Globus pallidus (tissue), 1 donor: Measurements from ENCODE around the gene SLC38A5.
"Not testable (repeated sequence)": the region's sequence is repeated elsewhere in the genome, so short reads cannot be mapped to it uniquely, and the experiment has no call there.

Experiments
- DNase-seq: peaks from one replicate; pipeline ENCODE4 v3.0.0-alpha.2; 2015; ENCODE audit warnings: low spot score

SLC38A5 gene

DNA sequence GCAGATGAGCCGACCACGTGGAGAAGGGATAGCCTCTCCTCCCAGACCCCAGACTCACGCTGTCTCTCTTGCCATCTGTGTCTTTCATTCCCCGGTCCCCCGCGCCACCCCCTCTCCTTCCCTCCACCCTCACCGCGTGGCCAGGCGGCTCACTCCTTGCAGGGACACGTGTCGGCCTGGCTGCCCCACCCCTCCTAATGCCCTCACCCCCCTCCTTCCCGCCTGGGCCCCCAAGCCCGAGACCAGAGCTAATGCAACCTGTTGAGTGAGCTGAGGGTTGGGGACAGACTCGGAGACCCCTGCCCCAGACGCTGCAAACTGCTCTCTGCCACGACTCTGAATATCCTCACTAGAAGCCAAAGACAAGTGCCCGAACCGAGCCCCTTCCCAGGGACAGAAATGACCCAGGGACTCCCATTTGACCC lies 1.8 kb downstream of the SLC38A5 start:
- no peak for DNase-seq

DNA sequence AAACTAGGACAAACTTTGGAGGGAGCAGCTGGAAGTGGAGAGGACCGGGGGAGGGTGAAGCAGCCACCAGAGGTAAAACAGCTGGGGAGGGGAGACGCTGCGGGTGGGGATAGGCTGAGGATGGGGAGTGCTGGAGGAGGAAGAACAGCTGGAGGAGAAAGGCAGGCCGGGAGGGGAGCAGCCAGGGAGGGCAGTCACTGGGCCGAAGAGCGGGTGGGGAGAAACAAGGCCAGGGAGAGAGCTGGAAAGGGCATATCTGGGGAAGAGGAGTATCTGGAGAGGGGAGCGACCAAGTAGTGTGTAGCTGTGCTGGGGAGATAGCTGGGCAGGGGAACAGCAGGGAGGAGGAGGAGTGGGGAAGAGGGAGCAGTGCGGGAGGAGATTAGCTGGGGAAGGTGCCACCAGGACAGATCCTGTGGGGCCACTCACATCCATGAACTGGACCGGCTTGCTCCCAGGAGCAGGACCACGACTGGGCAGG lies 2.7 kb downstream of the SLC38A5 start:
- DNase-seq = no peak

DNA sequence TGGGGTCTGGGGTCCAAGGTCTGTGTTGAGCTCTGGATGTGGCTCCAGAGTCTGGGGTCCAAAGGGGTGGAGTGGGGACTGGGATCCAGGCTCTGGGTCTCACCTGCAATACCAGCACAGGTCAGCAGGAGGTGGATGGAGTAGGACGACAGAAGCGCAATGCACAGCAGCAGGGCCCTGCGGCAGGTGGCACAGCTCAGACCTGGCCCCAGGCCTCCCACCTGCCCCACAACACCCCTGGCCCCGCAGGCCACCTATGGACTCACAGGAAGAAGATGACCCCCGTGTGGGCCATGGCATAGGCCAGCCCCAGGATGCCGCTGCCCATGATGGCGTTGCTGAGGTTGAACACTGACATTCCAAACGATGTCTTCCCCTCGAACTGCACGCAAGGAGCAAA lies 3.4 kb downstream of the SLC38A5 start:
- no peak for DNase-seq

DNA sequence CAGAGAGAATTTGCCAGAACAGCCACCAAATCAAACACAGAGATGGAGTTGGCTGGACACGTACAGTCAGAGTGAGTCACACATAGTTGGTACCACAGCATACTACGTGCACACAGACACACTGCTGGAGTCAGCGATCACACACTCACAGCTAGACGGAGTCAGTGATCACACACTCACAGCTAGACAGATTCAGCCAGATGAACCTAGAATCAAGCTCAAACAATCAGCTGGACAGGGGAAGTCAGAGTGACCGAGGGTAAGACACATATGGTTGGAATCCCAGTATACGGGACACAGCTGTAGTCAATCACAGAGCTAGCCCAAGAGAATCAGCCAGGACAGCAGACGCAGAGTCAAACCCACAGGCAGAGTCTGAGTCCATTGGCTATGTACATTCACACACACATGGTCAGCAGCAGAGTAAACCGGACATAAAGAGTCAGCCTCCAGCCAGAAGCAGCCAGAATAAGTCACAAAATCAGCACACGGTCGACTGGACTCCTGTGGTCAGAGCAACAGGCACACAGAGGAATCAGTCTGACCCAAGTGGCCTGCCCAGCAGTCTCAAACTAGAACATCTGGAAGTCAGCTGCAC lies 4.6 kb downstream of the SLC38A5 start:
- DNase-seq = no peak

DNA sequence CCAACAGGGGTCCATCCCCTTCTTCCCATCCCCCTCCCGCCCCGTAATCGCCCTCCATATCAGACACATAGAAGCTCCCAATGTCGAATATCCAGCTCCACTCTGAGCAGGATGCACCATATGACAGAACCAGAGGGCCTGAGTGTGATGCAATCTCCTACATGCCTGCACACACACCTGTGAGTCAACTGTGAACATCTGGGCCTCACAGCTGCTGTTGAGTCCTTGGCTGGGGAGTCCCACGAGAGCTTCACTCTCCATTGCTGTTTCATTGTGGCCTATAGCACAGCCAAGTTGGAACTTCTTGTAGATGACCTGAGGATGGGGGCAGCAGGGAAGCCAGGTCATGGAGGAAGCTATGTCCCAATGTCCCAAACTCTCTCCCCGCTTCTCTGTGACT lies 8.2 kb downstream of the SLC38A5 start:
- DNase-seq = no peak

DNA sequence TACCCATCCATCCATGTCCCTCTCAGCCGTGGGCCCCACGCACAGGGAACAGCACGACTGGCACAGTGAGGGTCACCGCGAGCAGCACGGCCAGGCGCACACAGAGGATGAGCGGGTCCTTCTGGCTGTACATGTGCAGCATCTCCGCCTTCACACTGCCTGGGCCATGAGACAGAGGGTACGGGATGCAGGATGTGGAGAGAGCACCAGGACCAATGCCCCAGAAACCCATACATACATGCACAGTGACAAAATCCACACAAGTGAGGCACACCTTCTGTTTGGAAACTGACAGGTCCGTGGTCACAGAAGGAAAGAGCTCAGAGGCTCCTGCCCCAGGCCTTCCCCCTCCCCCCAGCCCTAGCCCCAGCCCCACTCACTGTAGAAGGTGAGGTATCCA lies 9.5 kb downstream of the SLC38A5 start:
- DNase-seq = no peak

DNA sequence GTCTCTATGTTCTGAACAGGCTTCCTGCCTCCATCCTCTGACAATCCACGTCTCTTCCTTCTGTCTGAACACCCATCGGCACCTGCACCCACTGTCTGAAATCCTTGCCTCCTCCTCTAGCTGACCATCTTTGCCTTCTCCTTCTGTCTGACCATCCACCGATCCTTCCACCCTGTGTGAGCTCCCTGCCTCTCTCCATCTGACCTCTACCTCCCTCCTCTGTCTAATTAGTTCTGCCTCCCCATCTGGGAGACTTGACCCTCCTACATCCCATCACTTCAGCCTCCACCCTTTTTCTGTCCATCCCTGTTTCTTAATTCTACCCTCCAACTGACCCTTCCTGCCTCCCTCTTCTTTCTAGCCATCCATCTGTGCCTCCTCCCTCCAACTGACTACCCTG lies 10.0 kb downstream of the SLC38A5 start:
- no peak for DNase-seq

DNA sequence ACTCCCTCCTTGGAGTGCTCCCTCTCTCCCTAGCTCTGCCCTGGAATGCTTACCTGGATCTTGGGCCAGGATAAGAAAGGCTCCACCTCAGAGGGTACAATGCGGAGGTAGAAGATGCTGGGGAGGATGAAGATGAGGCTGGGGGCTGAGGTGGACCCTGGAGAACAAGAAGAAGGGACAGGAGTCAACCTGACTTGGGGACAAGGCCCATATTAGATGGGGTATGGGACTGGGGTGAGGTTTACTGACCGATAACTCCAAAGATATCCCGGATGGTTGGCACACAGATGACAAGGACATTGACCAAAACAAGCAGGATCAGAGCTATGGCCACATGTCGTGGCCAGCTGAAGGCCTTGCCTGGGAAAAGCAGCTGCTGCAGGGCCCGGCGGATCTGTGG lies 10.6 kb downstream of the SLC38A5 start:
- no peak for DNase-seq

DNA sequence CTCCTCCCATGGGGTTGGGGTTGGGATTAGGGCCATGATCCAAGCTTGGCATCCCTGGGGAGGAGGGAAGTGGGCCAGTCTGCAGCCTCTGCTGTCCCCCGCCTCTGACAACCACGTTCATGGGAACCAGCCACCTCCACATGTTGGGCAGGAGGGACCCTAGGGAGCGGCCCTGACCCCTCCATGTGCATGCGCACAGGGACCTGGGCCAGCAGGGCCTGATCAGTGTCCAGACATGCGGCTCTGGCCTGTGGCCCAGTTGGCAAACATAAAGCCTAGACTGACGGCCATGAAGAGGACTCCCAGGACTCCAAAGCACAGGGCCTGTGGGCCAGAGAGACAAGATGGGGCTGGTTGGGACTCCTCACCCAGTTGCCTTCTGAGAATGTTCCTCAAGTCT lies 11.3 kb downstream of the SLC38A5 start:
- DNase-seq = no peak

DNA sequence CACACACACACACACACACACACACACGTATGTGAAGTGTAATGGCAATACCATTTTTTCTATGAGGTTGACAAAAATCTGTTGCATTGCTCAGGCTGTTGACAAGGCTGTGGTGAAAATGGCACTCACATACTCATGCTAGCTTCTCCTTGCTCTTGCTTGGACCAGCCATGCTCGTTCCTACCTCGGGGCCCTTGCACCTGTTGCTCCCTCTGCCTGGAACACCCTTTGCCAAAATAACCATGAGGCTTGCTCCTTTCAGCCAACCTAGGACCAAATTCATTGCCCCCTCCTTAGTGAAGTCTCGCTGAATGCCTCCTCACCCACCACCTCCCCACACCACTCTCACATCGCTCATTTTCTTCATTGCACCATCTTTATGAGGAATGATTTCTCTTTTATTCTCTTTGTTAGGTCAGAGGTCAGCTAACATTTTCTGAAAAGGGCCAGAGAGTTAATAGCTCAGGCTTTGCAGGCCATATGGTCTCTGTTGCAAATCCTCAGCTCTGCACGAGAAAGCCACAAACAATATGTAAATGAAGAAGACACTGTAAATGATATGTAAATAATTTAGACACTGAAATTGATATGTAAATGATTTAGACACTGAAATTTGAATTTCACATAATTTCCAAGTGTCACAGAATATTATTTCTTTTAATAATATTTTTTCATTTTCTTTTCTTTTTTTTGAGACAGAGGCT lies 13.3 kb downstream of the SLC38A5 start:
- DNase-seq = no peak

DNA sequence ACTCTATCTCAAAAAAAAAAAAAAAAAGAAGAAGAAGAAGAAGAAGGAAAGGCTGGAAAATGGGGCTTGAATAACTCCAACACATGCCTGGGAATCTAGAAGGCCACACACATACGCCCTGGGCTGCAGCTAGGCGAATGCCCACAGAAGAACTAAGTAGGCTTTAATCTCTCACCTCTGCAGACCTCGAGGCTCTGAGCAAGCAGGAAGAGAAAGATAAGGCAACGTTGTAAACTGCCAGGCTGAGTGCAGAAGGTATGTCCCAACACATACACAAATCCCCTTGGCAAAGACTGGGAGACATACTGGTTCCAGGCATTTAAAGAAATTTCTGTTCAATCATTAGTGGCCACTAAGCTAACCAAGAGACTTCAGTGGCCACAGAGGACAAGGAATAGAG lies 18.4 kb downstream of the SLC38A5 start:
- no peak for DNase-seq

DNA sequence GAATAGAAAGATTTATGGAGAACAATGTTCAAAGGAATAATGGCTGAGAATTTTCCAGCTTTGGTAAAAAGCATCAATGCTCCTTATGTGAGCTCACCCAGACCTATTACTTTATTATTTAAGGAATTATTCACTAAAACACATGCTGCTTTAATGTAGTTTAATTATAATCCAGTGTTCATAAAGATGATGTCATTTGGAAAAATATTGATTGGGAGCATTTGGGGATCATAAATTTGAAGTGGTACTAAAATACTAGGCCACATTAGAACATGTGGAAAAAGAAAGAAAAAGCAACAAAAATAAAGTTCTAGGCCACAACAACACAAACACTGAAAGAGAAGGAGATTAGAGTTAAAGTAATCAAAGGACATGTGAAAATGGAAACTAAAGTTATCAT lies 20.0 kb downstream of the SLC38A5 start:
- no peak for DNase-seq

DNA sequence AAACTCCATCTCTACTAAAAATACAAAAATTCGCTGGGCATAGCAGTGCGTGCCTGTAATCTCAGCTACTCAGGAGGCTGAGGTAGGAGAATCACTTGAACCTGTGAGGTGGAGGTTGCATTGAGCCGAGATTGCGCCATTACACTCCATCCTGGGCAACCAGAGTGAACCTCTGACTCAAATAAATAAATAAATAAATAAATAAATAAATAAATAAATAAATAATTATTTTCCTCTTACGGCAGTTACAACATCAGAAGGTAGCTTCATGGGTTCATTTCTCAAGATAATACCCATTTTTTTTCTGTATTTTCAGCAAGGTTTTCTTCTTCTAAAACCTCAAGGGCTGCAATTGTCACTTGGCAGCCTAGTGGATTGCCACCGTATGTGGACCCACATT lies 22.9 kb downstream of the SLC38A5 start:
- not testable (repeated sequence) for DNase-seq

DNA sequence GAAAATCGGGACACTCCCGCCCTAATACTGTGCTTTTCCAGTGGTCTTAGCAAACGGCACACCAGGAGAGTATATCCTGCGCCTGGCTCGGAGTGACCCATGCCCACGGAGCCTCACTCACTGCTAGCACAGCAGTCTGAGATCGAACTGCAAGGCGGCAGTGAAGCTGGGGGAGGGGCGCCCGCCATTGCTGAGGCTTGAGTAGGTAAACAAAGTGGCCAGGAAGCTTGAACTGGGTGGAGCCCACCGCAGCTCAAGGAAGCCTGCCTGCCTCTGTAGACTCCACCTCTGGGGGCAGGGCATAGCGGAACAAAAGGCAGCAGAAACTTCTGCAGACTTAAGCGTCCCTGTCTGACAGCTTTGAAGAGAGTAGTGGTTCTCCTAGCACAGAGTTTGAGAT lies 36.3 kb downstream of the SLC38A5 start:
- not testable (repeated sequence) for DNase-seq

DNA sequence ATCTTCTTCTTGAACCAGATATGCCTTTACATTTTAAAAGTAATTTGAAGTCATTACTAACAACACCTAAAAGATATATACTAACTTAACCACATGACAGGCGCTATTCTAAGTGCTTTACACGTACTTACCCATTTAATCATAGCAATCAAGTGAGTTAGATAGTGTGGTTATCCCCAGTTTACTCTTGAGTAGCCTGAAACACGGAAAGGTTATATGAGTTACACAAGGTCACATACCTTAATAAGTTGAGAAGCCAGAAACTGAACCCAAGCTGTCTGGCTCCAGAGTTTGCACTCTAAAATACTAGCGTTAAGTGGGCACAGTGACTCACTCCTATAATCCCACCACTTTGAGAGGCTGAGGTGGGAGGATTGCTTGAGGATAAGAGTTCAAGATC lies 39.9 kb downstream of the SLC38A5 start:
- DNase-seq = not testable (repeated sequence)

DNA sequence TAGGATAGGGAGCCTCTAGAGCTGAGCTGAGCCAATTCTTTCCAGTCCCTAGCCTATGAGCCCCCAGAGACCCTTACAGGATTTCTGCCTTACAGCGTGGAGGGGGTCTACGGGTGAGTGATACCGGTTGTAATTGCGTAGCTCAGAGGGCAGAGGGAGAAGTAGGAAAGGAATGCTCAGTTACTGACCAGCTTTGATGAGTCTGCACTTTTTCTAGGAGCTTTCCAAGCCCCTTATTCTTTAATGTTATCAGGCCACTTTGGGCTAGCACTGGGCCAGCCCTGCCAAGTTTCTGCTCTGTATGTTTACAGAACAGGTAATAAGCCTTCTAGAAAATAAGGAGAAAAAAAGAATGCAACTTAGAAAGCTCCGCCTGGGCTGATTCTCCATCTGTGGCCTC lies 40.5 kb downstream of the SLC38A5 start:
- DNase-seq = not testable (repeated sequence)

DNA sequence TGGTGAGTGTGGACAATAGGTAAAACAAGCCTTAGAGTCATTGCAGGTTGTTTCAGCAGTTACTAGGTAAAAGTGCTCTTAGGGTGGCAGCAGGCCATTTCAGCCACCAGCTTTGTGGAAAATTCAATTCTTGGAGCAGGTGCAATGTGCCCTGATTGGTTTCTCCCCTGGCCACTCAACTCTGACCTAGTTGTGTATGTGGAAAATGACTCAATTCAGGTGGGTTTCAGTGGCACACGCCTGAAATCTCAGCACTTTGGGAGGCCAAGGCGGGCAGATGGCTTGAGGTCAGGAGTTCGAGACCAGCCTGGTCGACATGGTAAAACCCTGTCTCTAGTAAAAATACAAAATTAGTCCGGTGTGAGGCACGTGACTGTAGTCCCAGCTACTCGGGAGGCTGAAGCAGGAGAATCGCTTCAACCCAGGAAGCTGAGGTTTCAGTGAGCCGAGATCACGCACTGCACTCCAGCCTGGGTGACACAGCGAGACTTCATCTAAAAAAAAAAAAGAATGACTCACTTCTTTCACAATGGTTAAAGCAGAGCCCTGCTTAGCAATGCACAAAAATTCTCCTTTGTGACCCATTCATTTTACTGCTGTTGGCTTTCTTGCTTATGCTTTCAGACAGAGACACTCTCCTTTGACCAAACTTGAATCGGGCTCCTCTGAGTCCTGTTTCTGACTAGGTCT lies 42.9 kb downstream of the SLC38A5 start:
- DNase-seq = not testable (repeated sequence)

DNA sequence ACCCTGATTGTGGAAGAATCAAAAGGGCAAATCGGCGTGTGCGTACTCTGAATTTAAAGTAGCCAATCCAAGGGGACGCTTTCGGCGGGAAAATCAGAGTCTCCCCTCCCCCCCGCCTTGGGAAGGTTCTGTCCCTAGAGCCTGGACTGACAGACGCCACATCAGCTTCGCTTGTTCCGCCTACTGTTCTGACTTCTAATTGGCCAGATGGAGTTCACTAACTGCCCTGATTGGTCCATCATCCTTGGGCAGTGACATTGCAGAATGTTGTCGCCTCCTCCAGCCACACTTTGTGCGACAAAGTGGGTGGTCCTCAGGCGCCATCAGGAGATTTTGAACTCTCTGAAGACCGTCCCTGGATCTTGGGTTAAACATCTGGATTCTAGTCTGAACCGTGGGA lies 58.2 kb downstream of the SLC38A5 start, which contains the start of gene SSX4B:
Gene SSX4B, minus strand, starts transcription at position 101 of the 400 bp plus-strand sequence. CDS start 588 bp downstream, outside the sequence.
- not testable (repeated sequence) for DNase-seq
